Measurements from ENCODE around the gene PHACTR1. TPM values are rescaled to one million over a fixed set of nuclear protein-coding genes. Genes with fewer than 3 reads are reported as not detected.

The PHACTR1 gene
- total and polyA plus RNA-seq, 2 experiments from 2014 or later = 11.2 to 33.9 TPM

DNA sequence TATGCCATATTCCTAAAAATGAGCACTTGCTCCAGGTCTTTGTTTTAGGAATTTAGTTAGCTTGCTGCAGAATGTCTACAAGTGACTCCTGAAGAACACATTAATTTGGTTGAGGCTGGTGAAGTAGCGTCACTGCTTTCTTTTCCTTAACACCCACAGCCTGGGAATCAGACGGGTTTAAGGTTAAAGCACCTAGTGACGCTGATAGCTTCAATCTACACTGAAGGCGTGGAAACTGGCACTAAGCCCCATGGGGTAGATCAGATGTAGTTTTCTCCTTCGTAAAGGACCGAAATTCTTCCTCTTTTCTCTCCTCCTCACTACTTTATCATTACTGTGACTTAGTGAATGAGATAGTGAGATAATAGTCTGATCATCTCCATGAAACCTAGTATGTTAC lies 521.5 kb downstream of the PHACTR1 start:
- H3K4me1 ChIP-seq (ENCODE audit: low read depth) = no peaks in the 10 kb centered on the region
- H3K27me3 ChIP-seq = no peaks in the 10 kb centered on the region
- no peaks in the 10 kb centered on the region for H3K9me3 ChIP-seq (ENCODE audit: low read depth)
- no peak overlapping the region for H3K4me3 ChIP-seq
- DNase-seq (ENCODE audit: low read depth in 1 of 2, low spot score in 1 of 2) = no peak
- no peak overlapping the region for H3K27ac ChIP-seq
- H3K36me3 ChIP-seq = no peaks in the 10 kb centered on the region
- TF ChIP-seq, protein P1, sequence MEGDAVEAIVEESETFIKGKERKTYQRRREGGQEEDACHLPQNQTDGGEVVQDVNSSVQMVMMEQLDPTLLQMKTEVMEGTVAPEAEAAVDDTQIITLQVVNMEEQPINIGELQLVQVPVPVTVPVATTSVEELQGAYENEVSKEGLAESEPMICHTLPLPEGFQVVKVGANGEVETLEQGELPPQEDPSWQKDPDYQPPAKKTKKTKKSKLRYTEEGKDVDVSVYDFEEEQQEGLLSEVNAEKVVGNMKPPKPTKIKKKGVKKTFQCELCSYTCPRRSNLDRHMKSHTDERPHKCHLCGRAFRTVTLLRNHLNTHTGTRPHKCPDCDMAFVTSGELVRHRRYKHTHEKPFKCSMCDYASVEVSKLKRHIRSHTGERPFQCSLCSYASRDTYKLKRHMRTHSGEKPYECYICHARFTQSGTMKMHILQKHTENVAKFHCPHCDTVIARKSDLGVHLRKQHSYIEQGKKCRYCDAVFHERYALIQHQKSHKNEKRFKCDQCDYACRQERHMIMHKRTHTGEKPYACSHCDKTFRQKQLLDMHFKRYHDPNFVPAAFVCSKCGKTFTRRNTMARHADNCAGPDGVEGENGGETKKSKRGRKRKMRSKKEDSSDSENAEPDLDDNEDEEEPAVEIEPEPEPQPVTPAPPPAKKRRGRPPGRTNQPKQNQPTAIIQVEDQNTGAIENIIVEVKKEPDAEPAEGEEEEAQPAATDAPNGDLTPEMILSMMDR (IDR thresholded peaks at IDR 0.05; ENCODE audit: low read depth, low read length) = no peak

DNA sequence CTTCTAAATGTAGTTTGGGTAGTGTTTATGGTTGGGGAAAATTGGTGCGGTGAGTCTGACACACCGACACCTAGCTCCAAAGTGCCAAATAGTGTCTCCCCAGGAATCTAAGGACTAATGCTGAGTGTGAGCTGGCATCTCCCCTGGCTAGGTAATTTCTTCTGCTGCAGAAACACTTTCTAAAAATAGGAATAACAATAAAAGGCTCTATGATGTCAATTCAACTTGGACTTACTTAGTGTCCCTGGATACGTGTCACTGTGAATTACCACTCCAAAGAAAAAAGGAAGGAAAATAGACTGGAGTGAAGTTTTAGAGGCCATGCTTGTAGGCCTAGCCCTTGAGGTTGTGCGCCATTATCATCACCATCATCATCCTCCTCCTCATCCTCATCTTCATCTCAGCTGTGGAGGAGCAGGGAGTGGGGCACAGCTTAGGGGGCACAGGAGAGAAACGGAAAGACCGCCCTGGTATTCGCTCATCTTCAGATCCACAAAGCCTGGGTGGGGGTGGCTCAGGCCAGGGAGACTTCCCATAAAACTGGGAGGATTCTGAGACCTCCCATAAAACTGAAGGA lies 522.2 kb downstream of the PHACTR1 start:
- H3K4me1 ChIP-seq (ENCODE audit: low read depth) = no peaks in the 10 kb centered on the region

DNA sequence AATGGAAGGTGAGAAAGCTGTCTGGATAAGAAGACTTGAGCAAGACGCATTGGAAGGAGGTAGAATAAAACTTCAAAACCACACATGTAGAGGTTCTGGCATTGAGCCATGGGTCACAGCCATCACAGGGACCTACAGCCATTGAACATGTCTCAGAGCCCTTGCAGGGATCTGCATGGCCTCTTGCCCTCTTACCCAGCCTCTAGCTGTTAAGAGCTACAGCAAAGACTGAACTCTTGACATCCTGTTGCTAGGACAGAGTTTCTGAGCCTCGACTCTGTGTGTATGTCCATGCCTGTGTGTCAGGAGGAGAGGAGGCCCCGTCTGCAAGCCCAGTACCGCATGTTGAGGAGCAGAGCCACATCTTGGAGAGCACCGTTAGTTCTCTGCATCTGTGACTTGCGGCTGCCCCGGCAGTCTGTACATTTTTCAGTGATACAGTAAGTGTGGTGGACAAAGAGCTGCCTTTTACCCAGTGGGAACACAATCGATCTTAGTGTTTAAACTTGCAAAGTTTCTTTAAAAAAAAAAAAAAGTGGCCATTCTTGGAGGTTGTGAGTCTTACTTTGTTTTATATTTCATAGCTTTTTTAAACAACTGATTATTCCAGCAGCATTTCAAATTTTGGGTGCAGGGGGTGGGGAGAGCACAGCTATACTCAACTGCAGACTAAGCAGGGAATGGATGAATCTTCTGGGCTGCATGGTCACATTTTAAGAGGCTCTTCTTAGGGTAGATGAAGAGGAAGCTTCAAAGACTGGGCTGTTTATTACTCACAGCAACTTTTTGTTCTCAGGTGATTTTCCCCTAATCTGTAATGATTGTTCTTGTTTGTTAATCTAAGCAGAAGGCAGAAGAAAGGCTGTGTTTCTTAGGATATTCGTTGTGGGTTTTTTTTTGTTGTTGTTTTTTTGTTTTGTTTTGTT lies 523.2 kb downstream of the PHACTR1 start:
- no peaks in the 10 kb centered on the region for H3K27me3 ChIP-seq
- no peak overlapping the region for H3K4me3 ChIP-seq
- peak in 1 of 2 donors; percentile 40 for DNase-seq (ENCODE audit: low read depth in 1 of 2, low spot score in 1 of 2)

More for the DNA sequence above, 522.2 kb downstream of the PHACTR1 start:
- TF ChIP-seq, protein P1 (IDR thresholded peaks at IDR 0.05; ENCODE audit: low read depth, low read length) = no peak
- H3K36me3 ChIP-seq = no peaks in the 10 kb centered on the region
- no peak overlapping the region for H3K4me3 ChIP-seq
- DNase-seq (ENCODE audit: low read depth in 1 of 2, low spot score in 1 of 2) = no peak
- H3K27ac ChIP-seq = no peak overlapping the region
- H3K9me3 ChIP-seq (ENCODE audit: low read depth) = no peaks in the 10 kb centered on the region
- no peaks in the 10 kb centered on the region for H3K27me3 ChIP-seq

DNA sequence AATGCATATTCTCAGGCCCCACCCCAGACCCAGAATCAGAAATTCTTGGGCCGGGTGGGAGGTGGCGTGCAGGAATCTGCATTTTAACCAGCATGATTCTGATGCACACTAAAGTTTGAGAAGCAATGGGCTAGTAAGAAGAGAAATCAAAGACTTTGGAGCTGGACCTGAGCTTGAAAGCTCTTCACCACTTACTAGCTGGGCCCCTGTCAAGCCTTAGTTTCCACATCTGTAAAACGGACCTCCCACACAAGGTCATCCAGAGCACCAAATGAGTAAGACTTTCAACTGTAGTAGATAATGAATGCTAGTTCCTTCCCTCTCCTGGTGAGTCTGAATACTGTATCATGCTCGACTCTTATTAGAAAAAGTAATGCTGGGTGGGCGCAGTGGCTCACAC lies 524.8 kb downstream of the PHACTR1 start:
- Histone ChIP-seq H3K27me3 (no peaks in the 10 kb centered on the region), H3K27ac (no peak overlapping the region), H3K4me3 (no peak overlapping the region), H3K36me3 (no peaks in the 10 kb centered on the region), H3K4me1 (ENCODE audit: low read depth) (no peaks in the 10 kb centered on the region), H3K9me3 (ENCODE audit: low read depth) (no peaks in the 10 kb centered on the region)
- TF ChIP-seq, protein P1 (IDR thresholded peaks at IDR 0.05; ENCODE audit: low read depth, low read length) = no peak
- DNase-seq (ENCODE audit: low read depth in 1 of 2, low spot score in 1 of 2) = no peak

More for the DNA sequence above, 523.2 kb downstream of the PHACTR1 start:
- Histone ChIP-seq H3K36me3 (no peaks in the 10 kb centered on the region), H3K27ac (no peak overlapping the region), H3K4me1 (ENCODE audit: low read depth) (no peaks in the 10 kb centered on the region), H3K9me3 (ENCODE audit: low read depth) (no peaks in the 10 kb centered on the region)
- TF ChIP-seq, protein P1 (IDR thresholded peaks at IDR 0.05; ENCODE audit: low read depth, low read length) = no peak

DNA sequence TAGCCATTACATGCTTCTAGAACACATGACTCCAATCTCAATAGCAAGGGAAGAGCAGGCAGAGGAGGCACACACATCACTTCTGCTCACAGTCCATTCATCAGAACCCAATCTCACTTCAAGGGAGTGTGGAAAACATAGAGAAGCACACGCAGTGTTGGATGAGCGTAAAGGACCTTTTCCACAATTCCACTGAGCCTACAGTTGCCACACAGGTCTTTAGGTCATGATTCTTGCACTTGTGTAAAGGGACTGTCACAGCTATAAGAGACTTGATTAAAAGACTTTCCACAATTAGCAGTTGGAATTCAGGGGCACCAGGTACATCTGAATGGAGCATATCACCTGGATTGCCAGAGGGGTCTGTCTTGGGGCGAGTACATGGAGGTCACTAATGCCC lies 525.6 kb downstream of the PHACTR1 start:
- H3K4me3 ChIP-seq = no peak overlapping the region
- H3K36me3 ChIP-seq = no peaks in the 10 kb centered on the region
- TF ChIP-seq, protein P1 (IDR thresholded peaks at IDR 0.05; ENCODE audit: low read depth, low read length) = no peak
- H3K4me1 ChIP-seq (ENCODE audit: low read depth) = no peaks in the 10 kb centered on the region
- DNase-seq (ENCODE audit: low read depth in 1 of 2, low spot score in 1 of 2) = no peak
- H3K27ac ChIP-seq = no peak overlapping the region
- H3K9me3 ChIP-seq (ENCODE audit: low read depth) = no peaks in the 10 kb centered on the region
- no peaks in the 10 kb centered on the region for H3K27me3 ChIP-seq
